Naive thymus-derived CD4-positive, alpha-beta T cell (primary cell): ENCODE data around the gene CEBPZ. TPM values are rescaled to one million over a fixed set of nuclear protein-coding genes. Genes with fewer than 3 reads are reported as not detected.

Experiments used
- ATAC-seq: fragments of 150-1000 bp; cut with Tn5 transposase; 2 replicates; pipeline ENCODE4 v1.10.0; 2021; ENCODE audit warnings: mild to moderate bottlenecking, moderate library complexity
- CTCF ChIA-PET: fragments of 350-600 bp; sonication (Branson Sonifier 250); formaldehyde crosslinking; loops from one replicate; lab custom pipeline; 2021; ENCODE audit warnings: antibody characterized with exemption; lab: Charles Lee
- POLR2A ChIA-PET: fragments of 350-600 bp; sonication (Branson Sonifier 250); formaldehyde crosslinking; loops from one replicate; lab custom pipeline; 2021; ENCODE audit warnings: antibody characterized with exemption, inconsistent platforms; lab: Charles Lee
- DNase-seq, 9 donors: peaks; one replicate each; pipeline versions ENCODE4 v3.0.0 to v3.0.0-alpha.2; 2020 to 2022; ENCODE audit warnings: mixed read lengths in 1 of 9
- H3K27ac ChIP-seq: one replicate; pipeline ENCODE4 v1.7.0; 2013; ENCODE audit warnings: mild to moderate bottlenecking, low read depth, low read length, moderate library complexity
- H3K27me3 ChIP-seq, 2 donors: one replicate each; pipeline ENCODE4 v1.7.0; 2013; ENCODE audit warnings: low read length in 2 of 2, mild to moderate bottlenecking in 2 of 2, moderate library complexity in 2 of 2; ENCODE audit not compliant: control insufficient read depth in 2 of 2, insufficient read depth in 2 of 2
- H3K36me3 ChIP-seq, 3 experiments: 1 replicate in 2 of 3; 2 replicates in 1 of 3; pipeline ENCODE4 v1.7.0; 2013; ENCODE audit warnings: low read length in 3 of 3, mild to moderate bottlenecking in 3 of 3, moderate library complexity in 1 of 3; ENCODE audit not compliant: insufficient read depth in 3 of 3, control insufficient read depth in 2 of 3
- H3K4me1 ChIP-seq, 2 donors: one replicate each; pipeline ENCODE4 v1.7.0; 2013; ENCODE audit warnings: low read length in 2 of 2, mild to moderate bottlenecking in 2 of 2, moderate library complexity in 1 of 2; ENCODE audit not compliant: control insufficient read depth in 2 of 2, insufficient read depth in 2 of 2
- H3K4me3 ChIP-seq: 2 replicates; pipeline ENCODE4 v1.7.0; 2013; ENCODE audit warnings: mild to moderate bottlenecking, low read length
- H3K9me3 ChIP-seq, 3 experiments: 1 replicate in 2 of 3; 2 replicates in 1 of 3; pipeline ENCODE4 v1.7.0; 2013; ENCODE audit warnings: low read length in 3 of 3; ENCODE audit not compliant: control insufficient read depth in 2 of 3
- H3K27ac Mint-ChIP-seq, 9 donors: one replicate each; pipeline ENCODE4 v1.8.0; 2020 to 2022; ENCODE audit warnings: mixed read lengths in 9 of 9, mild to moderate bottlenecking in 8 of 9, moderate library complexity in 5 of 9, inconsistent platforms in 2 of 9
- H3K27me3 Mint-ChIP-seq, 5 donors: one replicate each; pipeline ENCODE4 v1.8.0; 2021 to 2022; ENCODE audit warnings: mixed read lengths in 5 of 5, mild to moderate bottlenecking in 1 of 5
- H3K36me3 Mint-ChIP-seq, 5 donors: one replicate each; pipeline ENCODE4 v1.8.0; 2020 to 2022; ENCODE audit warnings: mixed read lengths in 5 of 5, mild to moderate bottlenecking in 3 of 5, inconsistent platforms in 1 of 5
- H3K4me1 Mint-ChIP-seq, 7 donors: one replicate each; pipeline ENCODE4 v1.8.0; 2020 to 2022; ENCODE audit warnings: mixed read lengths in 7 of 7, mild to moderate bottlenecking in 3 of 7, inconsistent platforms in 1 of 7
- H3K4me3 Mint-ChIP-seq, 10 donors: one replicate each; pipeline ENCODE4 v1.8.0; 2020 to 2022; ENCODE audit warnings: mild to moderate bottlenecking in 10 of 10, mixed read lengths in 10 of 10, moderate library complexity in 6 of 10, inconsistent platforms in 2 of 10
- H3K9me3 Mint-ChIP-seq, 11 donors: one replicate each; pipeline ENCODE4 v1.8.0; 2020 to 2022; ENCODE audit warnings: mixed read lengths in 11 of 11, mild to moderate bottlenecking in 4 of 11, inconsistent platforms in 1 of 11, moderate library complexity in 1 of 11
- intact Hi-C, 2 donors: fragments of 100-400 bp; cut with micrococcal nuclease; formaldehyde crosslinking; loops; one replicate each; pipeline ENCODE4 v1.15.1; 2023
- polyA plus RNA-seq, 2 donors: library from polyadenylated mRNA; unstranded; fragments of 300-500 nt; fragmentation: Illumina TruSeq; gene quantifications; one replicate each; pipeline ENCODE4 v1.2.3, GENCODE V29; 2021
- total RNA-seq, 6 experiments: library from RNA in 5 of 6; stranded (reverse) in 5 of 6; gene quantifications; 1 replicate in 5 of 6; 2 replicates in 1 of 6; pipeline ENCODE4 v1.2.3 and lab custom pipeline; 2021 to 2026

The CEBPZ gene, protein sequence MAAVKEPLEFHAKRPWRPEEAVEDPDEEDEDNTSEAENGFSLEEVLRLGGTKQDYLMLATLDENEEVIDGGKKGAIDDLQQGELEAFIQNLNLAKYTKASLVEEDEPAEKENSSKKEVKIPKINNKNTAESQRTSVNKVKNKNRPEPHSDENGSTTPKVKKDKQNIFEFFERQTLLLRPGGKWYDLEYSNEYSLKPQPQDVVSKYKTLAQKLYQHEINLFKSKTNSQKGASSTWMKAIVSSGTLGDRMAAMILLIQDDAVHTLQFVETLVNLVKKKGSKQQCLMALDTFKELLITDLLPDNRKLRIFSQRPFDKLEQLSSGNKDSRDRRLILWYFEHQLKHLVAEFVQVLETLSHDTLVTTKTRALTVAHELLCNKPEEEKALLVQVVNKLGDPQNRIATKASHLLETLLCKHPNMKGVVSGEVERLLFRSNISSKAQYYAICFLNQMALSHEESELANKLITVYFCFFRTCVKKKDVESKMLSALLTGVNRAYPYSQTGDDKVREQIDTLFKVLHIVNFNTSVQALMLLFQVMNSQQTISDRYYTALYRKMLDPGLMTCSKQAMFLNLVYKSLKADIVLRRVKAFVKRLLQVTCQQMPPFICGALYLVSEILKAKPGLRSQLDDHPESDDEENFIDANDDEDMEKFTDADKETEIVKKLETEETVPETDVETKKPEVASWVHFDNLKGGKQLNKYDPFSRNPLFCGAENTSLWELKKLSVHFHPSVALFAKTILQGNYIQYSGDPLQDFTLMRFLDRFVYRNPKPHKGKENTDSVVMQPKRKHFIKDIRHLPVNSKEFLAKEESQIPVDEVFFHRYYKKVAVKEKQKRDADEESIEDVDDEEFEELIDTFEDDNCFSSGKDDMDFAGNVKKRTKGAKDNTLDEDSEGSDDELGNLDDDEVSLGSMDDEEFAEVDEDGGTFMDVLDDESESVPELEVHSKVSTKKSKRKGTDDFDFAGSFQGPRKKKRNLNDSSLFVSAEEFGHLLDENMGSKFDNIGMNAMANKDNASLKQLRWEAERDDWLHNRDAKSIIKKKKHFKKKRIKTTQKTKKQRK
- total RNA-seq = 10 to 100 TPM; 40.4 to 67.6 (median 56.4) TPM
- 10 to 100 TPM; 27.1 to 32.5 TPM for polyA plus RNA-seq
- 125 reads per million, percentile 88 among the genes with 10 or more reads in this experiment for total RNA-seq (lab: John Stamatoyannopoulos, UW)

DNA sequence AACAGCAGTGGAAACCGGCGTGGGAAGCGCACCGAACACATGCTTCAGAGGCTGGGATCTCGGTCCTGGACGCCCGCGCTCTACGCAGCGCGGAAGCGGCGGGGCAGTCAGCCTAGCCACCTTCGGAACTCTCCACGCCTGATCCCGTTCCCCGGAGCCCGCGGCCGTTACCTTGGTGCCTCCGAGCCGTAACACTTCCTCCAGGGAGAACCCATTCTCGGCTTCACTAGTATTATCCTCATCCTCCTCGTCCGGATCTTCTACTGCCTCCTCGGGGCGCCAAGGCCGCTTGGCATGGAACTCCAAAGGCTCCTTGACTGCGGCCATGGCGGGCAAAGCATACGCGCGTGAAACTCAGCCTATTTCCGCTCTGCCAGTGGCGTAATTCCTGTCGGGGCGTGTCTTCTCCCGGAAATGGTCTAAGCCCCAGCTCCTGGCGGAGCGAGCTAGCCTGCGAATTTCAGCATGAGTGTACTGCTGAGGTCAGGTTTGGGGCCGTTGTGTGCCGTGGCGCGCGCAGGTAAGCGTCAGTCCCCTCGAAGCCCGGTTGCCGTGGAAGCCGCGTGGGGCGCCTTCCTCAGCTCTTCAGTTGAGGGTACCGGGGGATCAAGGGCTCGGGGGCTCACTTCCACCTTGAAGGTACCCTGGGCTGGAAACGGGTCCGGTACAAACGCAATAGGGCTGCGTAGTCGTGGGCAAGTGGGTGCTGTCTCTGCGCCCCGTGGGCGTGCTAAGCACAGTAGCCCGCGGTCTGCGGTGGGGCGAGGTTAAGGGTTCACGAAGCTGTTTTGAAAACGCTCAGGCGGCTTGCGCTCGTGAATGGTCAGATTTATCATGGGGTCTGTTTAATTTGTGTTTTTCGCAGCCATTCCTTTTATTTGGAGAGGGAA is at the start of gene CEBPZ, which contains the start of gene NDUFAF7:
CEBPZ (minus strand) TSS at position 356 of the 890 bp plus-strand sequence; CDS start at position 327, 29 bp downstream.
NDUFAF7 (plus strand) TSS at position 418 of the 890 bp plus-strand sequence; CDS start at position 466, 48 bp downstream.
- peaks cover 0 to 32% (median 19%) of the 10 kb centered on the region in 3 experiments for H3K36me3 ChIP-seq
- DNase-seq = peak; percentile 71 to 87 (median 84)
- peak within 1 kb of the TSS; percentile 93 for H3K27ac ChIP-seq
- H3K9me3 ChIP-seq = no peaks in the 10 kb centered on the region
- intact Hi-C loops = loop anchor here (1.0 to 5.0 kb wide), 11 partner anchors 13 to 265 kb away; partner anchors contain the start of genes CEBPZOS (in 2 of the 2), GPATCH11 (in 2 of the 2), HEATR5B (in 2 of the 2) and PRKD3 (in 2 of the 2)
- H3K9me3 Mint-ChIP-seq = peaks cover 0 to 1% (median 0%) of the 10 kb centered on the region in 11 donors
- H3K4me3 ChIP-seq = peak within 1 kb of the TSS; percentile 84
- ChIA-PET CTCF (interaction anchor here (1.1 kb wide), 1 partner anchor 9 kb away, joined by 5 read pairs; no protein-coding TSS in a partner anchor), POLR2A (interaction anchor here (0.7 to 2.2 kb wide), 10 partner anchors 12 to 1520 kb away, joined by 3 to 14 read pairs (median 3); partner anchors contain the start of gene SRSF7)
- no peak within 1 kb of the TSS for H3K4me3 Mint-ChIP-seq
- ATAC-seq = peak; percentile 95
- H3K4me1 Mint-ChIP-seq = peaks cover 25 to 54% (median 43%) of the 10 kb centered on the region in 7 donors
- H3K4me1 ChIP-seq = peaks cover 31 to 39% of the 10 kb centered on the region in 2 donors
- no peaks in the 10 kb centered on the region for H3K27me3 ChIP-seq
- H3K27me3 Mint-ChIP-seq = no peaks in the 10 kb centered on the region
- no peak within 1 kb of the TSS for H3K27ac Mint-ChIP-seq
- peaks cover 5 to 30% (median 29%) of the 10 kb centered on the region in 5 donors for H3K36me3 Mint-ChIP-seq

DNA sequence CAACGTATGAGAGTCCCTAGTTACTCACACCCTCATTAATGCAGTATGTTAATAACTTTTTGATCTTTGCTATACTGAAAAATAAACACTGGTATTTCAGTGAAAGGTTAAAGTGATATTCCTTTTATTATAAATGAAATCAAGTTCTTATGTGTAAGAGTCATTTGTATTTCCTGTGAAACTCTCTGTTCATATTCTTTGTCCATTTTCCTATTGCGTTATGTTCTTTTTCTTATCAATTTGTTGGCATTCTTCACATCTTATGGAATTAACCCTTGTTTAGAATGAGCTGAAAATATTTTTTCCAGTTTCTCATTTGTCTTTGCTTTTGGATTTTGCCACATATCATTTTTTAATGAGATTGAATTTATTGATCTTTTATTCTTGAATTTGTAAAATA is 44.9 kb upstream of the CEBPZ start:
- H3K4me1 ChIP-seq = no peaks in the 10 kb centered on the region
- Mint-ChIP-seq H3K27me3 (no peaks in the 10 kb centered on the region), H3K36me3 (peaks cover 0 to 31% (median 5%) of the 10 kb centered on the region in 5 donors), H3K4me1 (no peaks in the 10 kb centered on the region), H3K27ac (no peak overlapping the region), H3K4me3 (no peak overlapping the region), H3K9me3 (no peaks in the 10 kb centered on the region)
- H3K4me3 ChIP-seq = no peak overlapping the region
- no peak for ATAC-seq
- intact Hi-C loops = no loop called here
- CTCF ChIA-PET = no interaction called here
- no peaks in the 10 kb centered on the region for H3K9me3 ChIP-seq
- H3K27ac ChIP-seq = no peak overlapping the region
- DNase-seq = no peak
- POLR2A ChIA-PET = interaction anchor here (0.6 kb wide), 1 partner anchor 15 kb away, joined by 3 read pairs; no protein-coding TSS in a partner anchor
- no peaks in the 10 kb centered on the region for H3K27me3 ChIP-seq
- H3K36me3 ChIP-seq = peaks cover 0 to 45% (median 3%) of the 10 kb centered on the region in 3 experiments

DNA sequence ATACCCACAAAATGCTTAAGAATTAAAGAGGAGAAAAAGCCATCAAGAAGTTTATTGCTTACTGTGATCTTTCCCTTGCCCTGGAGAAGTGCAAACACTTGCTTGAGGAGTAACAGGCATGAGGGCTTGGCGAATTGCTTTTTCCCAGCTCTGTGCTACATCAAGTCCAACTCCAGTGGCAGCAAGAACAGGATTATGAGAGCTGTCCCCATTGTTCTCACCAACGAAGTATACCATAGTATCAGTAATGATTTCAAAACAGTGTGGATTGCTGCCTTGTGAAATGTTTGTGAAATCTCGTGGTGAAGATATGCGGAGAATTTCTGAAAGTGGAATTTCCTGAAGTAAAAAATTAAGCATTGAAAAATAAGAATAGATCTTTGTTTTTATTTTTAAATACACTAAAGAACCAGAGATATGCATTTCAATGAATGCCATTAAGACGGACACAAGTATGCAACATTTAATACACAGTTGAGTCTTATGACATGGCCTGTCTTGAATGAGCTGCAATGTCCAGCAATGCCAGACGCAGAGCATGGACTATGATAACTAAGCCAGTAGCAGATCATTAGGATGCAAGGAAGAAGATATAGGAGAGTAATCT is 43.1 kb upstream of the CEBPZ start:
- no peaks in the 10 kb centered on the region for H3K27me3 Mint-ChIP-seq
- no peaks in the 10 kb centered on the region for H3K27me3 ChIP-seq
- no peaks in the 10 kb centered on the region for H3K4me1 ChIP-seq
- no peak overlapping the region for H3K4me3 Mint-ChIP-seq
- peaks cover 0 to 34% (median 8%) of the 10 kb centered on the region in 5 donors for H3K36me3 Mint-ChIP-seq
- no peak for DNase-seq
- no peaks in the 10 kb centered on the region for H3K9me3 Mint-ChIP-seq
- no peak overlapping the region for H3K4me3 ChIP-seq
- intact Hi-C loops = no loop called here
- H3K36me3 ChIP-seq = peaks cover 0 to 46% (median 3%) of the 10 kb centered on the region in 3 experiments
- no peak overlapping the region for H3K27ac ChIP-seq
- CTCF ChIA-PET = no interaction called here
- H3K4me1 Mint-ChIP-seq = no peaks in the 10 kb centered on the region
- POLR2A ChIA-PET = no interaction called here
- H3K27ac Mint-ChIP-seq = peak overlapping the region in 1 of 9 donors; percentile 4
- no peaks in the 10 kb centered on the region for H3K9me3 ChIP-seq
- no peak for ATAC-seq

DNA sequence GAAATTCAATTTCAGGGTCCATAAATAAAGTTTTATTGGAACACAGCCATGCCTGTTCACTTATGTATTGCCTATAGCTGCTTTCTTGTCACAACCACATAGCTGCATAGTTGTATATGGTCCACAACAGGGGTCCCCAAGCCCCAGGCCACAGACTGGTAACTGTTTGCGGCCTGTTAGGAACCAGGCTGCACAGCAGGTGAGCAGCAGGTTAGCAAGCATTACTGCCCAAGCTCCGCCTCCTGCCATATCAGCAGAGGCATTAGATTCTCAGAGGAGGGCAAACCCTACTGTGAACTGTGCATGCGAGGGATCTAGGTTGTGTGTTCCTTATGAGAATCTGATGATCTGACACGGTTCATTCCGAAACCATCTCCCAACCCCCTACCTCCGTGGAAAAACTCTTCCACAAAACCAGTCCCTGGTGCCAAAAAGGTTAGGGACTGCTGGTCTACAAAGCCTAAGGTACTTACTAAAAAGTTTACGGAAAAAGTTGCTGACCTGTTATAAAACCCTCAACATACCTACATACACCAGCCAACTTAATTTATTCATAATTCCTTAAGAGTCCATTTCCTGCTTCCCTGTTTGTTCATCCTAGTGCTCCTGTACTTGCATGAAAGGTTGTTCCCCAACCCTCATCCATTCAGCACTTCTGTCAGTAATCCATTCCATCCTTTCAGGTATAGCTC is 40.1 kb upstream of the CEBPZ start:
- no peak for DNase-seq
- Mint-ChIP-seq H3K27ac (no peak overlapping the region), H3K27me3 (no peaks in the 10 kb centered on the region), H3K4me3 (no peak overlapping the region), H3K36me3 (peaks cover 2 to 41% (median 21%) of the 10 kb centered on the region in 5 donors), H3K9me3 (no peaks in the 10 kb centered on the region), H3K4me1 (peaks cover 0 to 7% (median 5%) of the 10 kb centered on the region in 7 donors)
- no peak for ATAC-seq
- intact Hi-C loops = no loop called here
- H3K4me1 ChIP-seq = no peaks in the 10 kb centered on the region
- H3K4me3 ChIP-seq = no peak overlapping the region
- peaks cover 0 to 60% (median 9%) of the 10 kb centered on the region in 3 experiments for H3K36me3 ChIP-seq
- ChIA-PET POLR2A (no interaction called here), CTCF (no interaction called here)
- H3K27me3 ChIP-seq = no peaks in the 10 kb centered on the region
- no peaks in the 10 kb centered on the region for H3K9me3 ChIP-seq
- no peak overlapping the region for H3K27ac ChIP-seq

DNA sequence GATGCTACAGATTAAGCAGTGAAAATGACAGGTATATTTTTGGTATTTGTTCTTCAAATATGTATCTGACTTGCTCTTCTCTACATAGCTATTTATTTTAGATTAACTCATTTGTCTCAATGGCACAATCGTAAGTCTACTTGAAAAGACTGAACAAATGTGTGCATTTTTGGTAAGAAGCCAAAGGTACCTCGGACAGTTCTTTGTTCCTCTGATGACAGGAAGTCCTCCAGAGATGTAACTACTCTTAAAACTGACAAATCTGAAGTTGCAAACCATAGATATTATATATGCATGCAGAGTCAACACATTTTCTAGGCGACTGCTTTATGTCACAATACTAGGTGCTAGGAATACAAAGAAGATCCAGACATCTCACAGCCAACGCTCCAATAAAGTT is 36.7 kb upstream of the CEBPZ start:
- Histone ChIP-seq H3K27ac (no peak overlapping the region), H3K9me3 (no peaks in the 10 kb centered on the region), H3K4me1 (no peaks in the 10 kb centered on the region), H3K36me3 (peaks cover 0 to 38% (median 9%) of the 10 kb centered on the region in 3 experiments), H3K4me3 (no peak overlapping the region), H3K27me3 (no peaks in the 10 kb centered on the region)
- ChIA-PET CTCF (no interaction called here), POLR2A (no interaction called here)
- H3K9me3 Mint-ChIP-seq = no peaks in the 10 kb centered on the region
- H3K4me3 Mint-ChIP-seq = no peak overlapping the region
- H3K36me3 Mint-ChIP-seq = peaks cover 3 to 41% (median 20%) of the 10 kb centered on the region in 5 donors
- H3K27me3 Mint-ChIP-seq = no peaks in the 10 kb centered on the region
- peaks cover 0 to 7% (median 5%) of the 10 kb centered on the region in 7 donors for H3K4me1 Mint-ChIP-seq
- H3K27ac Mint-ChIP-seq = peak overlapping the region in 3 of 9 donors; percentile 1 to 41 (median 13)
- ATAC-seq (no peak), DNase-seq (no peak)
- intact Hi-C loops = no loop called here
